ENCODE data around the gene LMX1A.

- TF ChIP-seq CTCF (IDR thresholded peaks at IDR 0.05; ENCODE audit: insufficient read depth, low read length) (no peak), REST (IDR thresholded peaks at IDR 0.05; ENCODE audit: insufficient replicate concordance, low read depth) (no peak), POLR2AphosphoS5 (IDR thresholded peaks at IDR 0.05; ENCODE audit: low read depth) (no peak), GABPA (IDR thresholded peaks at IDR 0.05; ENCODE audit: low read depth) (no peak)
These were observed 66.4 kb downstream of the LMX1A start for GRCh38 chr1:165290148-165290547.
